PFSK-1 (cell line): ENCODE data around the gene C16orf95.

Source experiments
- FOXP2 ChIP-seq: optimal IDR thresholded peaks from 2 replicates; pipeline ENCODE3; 2011; ENCODE audit warnings: borderline replicate concordance, control low read depth, inconsistent platforms; ENCODE audit not compliant: insufficient read depth; ENCODE audit errors: extremely low read length, extremely low read depth
- POLR2AphosphoS5 ChIP-seq: IDR thresholded peaks from 2 replicates; pipeline ENCODE4 v1.6.1; 2012; ENCODE audit warnings: low read depth, mild to moderate bottlenecking, control low read depth, low read length, moderate library complexity
- REST ChIP-seq, 2 experiments: IDR thresholded peaks; 2 replicates each; pipeline versions ENCODE4 v1.6.1 to v1.8.0; 2011 to 2012; ENCODE audit warnings: low read depth in 2 of 2, low read length in 2 of 2, control low read depth in 1 of 2, inconsistent platforms in 1 of 2, mild to moderate bottlenecking in 1 of 2, moderate library complexity in 1 of 2; ENCODE audit not compliant: insufficient read depth in 1 of 2
- SIN3A ChIP-seq: IDR thresholded peaks from 2 replicates; pipeline ENCODE4 v1.6.1; 2012; ENCODE audit warnings: mild to moderate bottlenecking, low read length, moderate library complexity, borderline replicate concordance; ENCODE audit not compliant: insufficient read depth
- TAF1 ChIP-seq: IDR thresholded peaks from 2 replicates; pipeline ENCODE4 v1.6.1; 2012; ENCODE audit warnings: low read length, control low read depth, borderline replicate concordance; ENCODE audit not compliant: insufficient read depth

C16orf95 gene

GRCh38 chr16:87316450-87316922 lies 706 bp downstream of the C16orf95 start:
- TF ChIP-seq REST (IDR thresholded peaks at IDR 0.05; ENCODE audit: insufficient read depth in 1 of 2, low read depth in 2 of 2, low read length in 2 of 2) (no peak), POLR2AphosphoS5 (no peak), TAF1 (no peak), SIN3A (0 out of 2 replicates have a peak, but pooled peaks have one; percentile 23)

GRCh38 chr16:87314990-87315420 lies 2.2 kb downstream of the C16orf95 start:
- TF ChIP-seq REST (IDR thresholded peaks at IDR 0.05; ENCODE audit: insufficient read depth in 1 of 2, low read depth in 2 of 2, low read length in 2 of 2) (no peak), SIN3A (no peak), TAF1 (no peak), POLR2AphosphoS5 (no peak), FOXP2 (no peak)

- no peak for TF ChIP-seq TAF1
- no peak for TF ChIP-seq FOXP2
- no peak for TF ChIP-seq REST (IDR thresholded peaks at IDR 0.05; ENCODE audit: insufficient read depth in 1 of 2, low read depth in 2 of 2, low read length in 2 of 2)
- TF ChIP-seq SIN3A: no peak
- no peak for TF ChIP-seq POLR2AphosphoS5
Measured at GRCh38 chr16:87312008-87312407, 5.2 kb downstream of the C16orf95 start.

DNA sequence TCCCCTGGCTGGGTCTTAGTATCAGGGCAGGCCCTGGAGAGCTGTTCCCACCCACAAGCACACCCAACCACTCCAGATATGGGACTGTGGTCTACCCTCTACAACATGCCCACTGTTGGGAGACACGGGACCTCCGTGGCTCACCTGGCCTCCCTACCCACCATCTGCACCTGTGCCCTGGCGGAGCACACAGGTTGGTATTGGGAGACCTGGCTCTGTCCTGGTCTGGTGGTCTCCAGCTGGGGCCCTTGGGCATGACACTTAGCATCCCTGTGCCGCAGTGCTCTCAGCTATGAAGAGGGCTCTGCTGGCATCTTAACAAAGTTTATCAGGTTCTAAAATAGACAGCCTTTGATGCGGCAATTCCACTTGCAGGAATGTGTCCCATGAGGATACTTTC lies 5.8 kb downstream of the C16orf95 start:
- TF ChIP-seq TAF1 (no peak), FOXP2 (no peak), REST (IDR thresholded peaks at IDR 0.05; ENCODE audit: insufficient read depth in 1 of 2, low read depth in 2 of 2, low read length in 2 of 2) (no peak), POLR2AphosphoS5 (no peak), SIN3A (no peak)

- TF ChIP-seq TAF1 (no peak), SIN3A (no peak), REST (IDR thresholded peaks at IDR 0.05; ENCODE audit: insufficient read depth in 1 of 2, low read depth in 2 of 2, low read length in 2 of 2) (no peak), POLR2AphosphoS5 (no peak), FOXP2 (no peak)
Measured at GRCh38 chr16:87310610-87311009, 6.6 kb downstream of the C16orf95 start.
